Measurements from ENCODE around the gene DGKZ.

Gene DGKZ

DNA sequence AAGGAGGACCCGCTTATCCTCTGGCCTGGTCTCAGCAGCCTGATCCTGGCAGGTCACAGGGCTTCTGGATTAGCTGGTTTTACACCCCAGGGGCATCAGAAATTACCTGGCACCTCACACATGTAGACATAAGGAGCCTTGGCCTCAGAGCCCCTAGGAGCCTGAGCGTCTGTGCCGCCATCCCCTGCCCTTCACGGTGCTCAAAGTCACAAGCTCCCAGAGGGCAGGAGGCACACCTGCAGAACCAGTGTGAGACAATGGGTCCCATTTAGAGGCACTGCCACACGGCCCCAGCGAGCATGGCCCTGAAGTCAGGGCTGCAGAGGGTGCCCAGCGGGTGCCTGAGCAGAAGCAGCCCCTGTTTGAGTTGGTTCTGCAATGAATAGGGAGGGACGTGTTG lies 3.9 kb downstream of the DGKZ start:
- TF ChIP-seq, protein P1, sequence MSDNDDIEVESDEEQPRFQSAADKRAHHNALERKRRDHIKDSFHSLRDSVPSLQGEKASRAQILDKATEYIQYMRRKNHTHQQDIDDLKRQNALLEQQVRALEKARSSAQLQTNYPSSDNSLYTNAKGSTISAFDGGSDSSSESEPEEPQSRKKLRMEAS (IDR thresholded peaks at IDR 0.05; ENCODE audit: low read depth, low read length), result no peak
- TF ChIP-seq MYC (IDR thresholded peaks at IDR 0.05; ENCODE audit: low read depth, low read length) (no peak), POLR2A (IDR thresholded peaks at IDR 0.05; ENCODE audit: extremely low read depth, insufficient read length) (no peak)
- TF ChIP-seq, protein P2, sequence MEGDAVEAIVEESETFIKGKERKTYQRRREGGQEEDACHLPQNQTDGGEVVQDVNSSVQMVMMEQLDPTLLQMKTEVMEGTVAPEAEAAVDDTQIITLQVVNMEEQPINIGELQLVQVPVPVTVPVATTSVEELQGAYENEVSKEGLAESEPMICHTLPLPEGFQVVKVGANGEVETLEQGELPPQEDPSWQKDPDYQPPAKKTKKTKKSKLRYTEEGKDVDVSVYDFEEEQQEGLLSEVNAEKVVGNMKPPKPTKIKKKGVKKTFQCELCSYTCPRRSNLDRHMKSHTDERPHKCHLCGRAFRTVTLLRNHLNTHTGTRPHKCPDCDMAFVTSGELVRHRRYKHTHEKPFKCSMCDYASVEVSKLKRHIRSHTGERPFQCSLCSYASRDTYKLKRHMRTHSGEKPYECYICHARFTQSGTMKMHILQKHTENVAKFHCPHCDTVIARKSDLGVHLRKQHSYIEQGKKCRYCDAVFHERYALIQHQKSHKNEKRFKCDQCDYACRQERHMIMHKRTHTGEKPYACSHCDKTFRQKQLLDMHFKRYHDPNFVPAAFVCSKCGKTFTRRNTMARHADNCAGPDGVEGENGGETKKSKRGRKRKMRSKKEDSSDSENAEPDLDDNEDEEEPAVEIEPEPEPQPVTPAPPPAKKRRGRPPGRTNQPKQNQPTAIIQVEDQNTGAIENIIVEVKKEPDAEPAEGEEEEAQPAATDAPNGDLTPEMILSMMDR (IDR thresholded peaks at IDR 0.05; ENCODE audit: low read depth, low read length), result no peak
- no peak for DNase-seq (ENCODE audit: low read depth)
- H3K4me3 ChIP-seq (ENCODE audit: low read depth, low read length), result no peak overlapping the region

DNA sequence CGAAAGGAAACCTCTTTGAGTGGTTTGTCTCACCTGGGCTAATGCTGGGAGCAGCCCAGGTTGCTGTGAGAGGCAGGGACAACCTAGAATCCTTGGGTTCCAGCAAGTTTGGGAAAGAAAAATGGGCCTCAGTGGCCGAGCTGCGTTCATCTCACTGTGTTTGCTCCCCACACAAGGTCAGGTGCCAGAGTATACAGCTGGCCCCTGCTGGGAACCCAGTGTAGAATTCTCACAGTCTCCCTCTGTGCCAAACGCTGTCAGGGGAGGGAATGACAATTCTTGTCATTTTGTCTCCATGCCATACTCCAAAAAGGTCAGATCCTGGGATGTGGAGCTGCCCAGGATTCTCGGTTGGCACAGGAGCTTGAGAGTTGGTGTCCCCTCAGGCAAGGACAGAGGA lies 4.3 kb downstream of the DGKZ start:
- H3K4me3 ChIP-seq (ENCODE audit: low read depth, low read length), result no peak overlapping the region
- TF ChIP-seq MYC (IDR thresholded peaks at IDR 0.05; ENCODE audit: low read depth, low read length), result no peak
- TF ChIP-seq, protein P2 (IDR thresholded peaks at IDR 0.05; ENCODE audit: low read depth, low read length), result no peak
- no peak for TF ChIP-seq POLR2A (IDR thresholded peaks at IDR 0.05; ENCODE audit: extremely low read depth, insufficient read length)
- TF ChIP-seq, protein P1 (IDR thresholded peaks at IDR 0.05; ENCODE audit: low read depth, low read length), result no peak
- DNase-seq (ENCODE audit: low read depth), result no peak

DNA sequence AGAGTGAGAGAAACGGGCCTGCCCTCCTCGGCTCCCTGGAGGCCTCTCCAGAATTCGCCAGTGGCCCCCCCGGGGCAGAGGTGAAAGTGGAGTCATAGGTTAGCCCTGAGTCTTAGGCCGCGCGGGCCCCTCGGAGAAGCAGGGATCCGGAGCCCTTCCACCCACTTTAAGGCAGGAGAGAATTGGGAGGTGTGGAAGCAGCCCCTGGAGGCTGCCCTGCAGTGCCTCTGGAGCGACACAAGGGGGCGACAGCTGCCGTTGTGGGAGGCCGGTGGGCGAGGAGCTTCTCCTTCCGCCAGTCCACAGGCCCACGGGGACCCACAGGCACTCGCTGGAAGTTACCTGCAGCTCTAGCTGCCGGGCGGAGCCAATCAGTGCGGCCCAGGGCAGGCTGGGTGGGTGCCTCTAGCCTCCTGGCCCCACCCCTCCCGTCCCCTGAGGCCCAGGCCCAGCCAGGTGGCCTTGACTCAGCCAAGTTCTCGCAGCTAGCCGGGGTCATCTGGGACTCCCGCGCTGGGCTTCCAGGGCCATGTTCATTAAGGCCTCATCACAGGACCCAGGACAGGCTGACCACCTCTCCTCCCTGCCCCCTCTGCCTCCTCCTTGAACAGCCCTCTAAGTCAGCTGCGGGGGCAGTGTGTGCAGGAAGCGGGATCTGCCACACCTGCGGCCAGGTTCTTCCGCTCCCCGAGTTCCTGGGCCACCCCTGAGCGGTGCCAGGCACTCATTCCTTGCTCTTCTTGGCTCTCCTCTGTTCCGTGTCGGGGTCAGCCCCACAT lies 5.0 kb downstream of the DGKZ start:
- peak; percentile 76 for DNase-seq (ENCODE audit: low read depth)
- no peak overlapping the region for H3K4me3 ChIP-seq (ENCODE audit: low read depth, low read length)
- TF ChIP-seq, protein P1 (IDR thresholded peaks at IDR 0.05; ENCODE audit: low read depth, low read length), result 0 out of 2 replicates have a peak, but pooled peaks have one; percentile 12
- TF ChIP-seq, protein P2 (IDR thresholded peaks at IDR 0.05; ENCODE audit: low read depth, low read length), result peak; percentile 92
- no peak for TF ChIP-seq POLR2A (IDR thresholded peaks at IDR 0.05; ENCODE audit: extremely low read depth, insufficient read length)

DNA sequence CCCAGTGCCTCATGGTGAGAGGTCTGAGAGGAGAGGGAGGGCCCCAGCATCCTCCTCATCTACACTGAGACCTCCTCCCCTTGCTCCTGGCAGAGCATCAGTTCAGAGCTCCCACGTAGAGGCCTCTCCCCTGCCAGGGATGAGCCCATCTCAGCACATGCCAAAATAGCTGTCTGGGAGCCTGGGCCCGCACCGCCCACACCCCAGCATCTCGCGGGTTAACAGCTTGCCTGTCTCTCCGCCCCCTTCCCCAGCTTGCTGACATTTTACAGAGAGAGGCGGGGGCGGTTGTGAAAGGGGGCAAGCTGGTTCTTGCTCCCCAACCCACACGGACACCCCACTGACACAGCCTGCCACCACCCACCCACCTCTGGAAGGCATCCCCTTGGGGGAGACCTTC lies 6.4 kb downstream of the DGKZ start:
- DNase-seq (ENCODE audit: low read depth), result peak; percentile 55
- no peak for TF ChIP-seq POLR2A (IDR thresholded peaks at IDR 0.05; ENCODE audit: extremely low read depth, insufficient read length)
- TF ChIP-seq, protein P2 (IDR thresholded peaks at IDR 0.05; ENCODE audit: low read depth, low read length), result no peak
- TF ChIP-seq MYC (IDR thresholded peaks at IDR 0.05; ENCODE audit: low read depth, low read length), result no peak
- TF ChIP-seq, protein P1 (IDR thresholded peaks at IDR 0.05; ENCODE audit: low read depth, low read length), result no peak
- no peak overlapping the region for H3K4me3 ChIP-seq (ENCODE audit: low read depth, low read length)

DNA sequence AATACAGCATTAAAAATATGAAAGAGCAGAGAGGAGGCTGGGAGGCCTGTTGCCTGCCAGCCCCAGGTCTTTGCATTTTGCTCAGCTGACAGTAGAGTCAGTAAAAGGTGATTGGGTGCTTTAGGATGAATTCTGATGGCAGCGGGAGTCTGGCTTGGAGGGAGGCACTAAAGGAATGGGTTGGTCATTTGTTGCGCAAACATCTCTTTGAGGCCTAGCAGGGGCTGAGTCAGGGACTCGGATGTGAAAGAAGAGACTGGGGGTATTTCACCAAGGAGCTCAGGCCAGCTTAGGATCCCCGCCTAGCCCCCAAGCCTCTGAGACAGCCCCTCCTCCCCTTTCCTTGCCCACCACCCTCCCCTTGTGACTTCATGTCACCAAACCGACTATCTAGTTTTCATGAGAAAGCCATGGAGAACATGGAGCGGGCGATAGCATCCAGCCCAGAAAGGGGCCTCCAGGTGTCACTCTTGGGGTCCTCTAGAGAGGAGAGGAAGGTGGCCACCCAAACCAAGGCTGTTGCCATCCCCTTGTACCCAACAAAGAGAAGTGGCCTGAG lies 9.7 kb downstream of the DGKZ start:
- DNase-seq (ENCODE audit: low read depth), result peak; percentile 95
- H3K4me3 ChIP-seq (ENCODE audit: low read depth, low read length), result peak overlapping the region; percentile 42
- TF ChIP-seq, protein P1 (IDR thresholded peaks at IDR 0.05; ENCODE audit: low read depth, low read length), result no peak
- TF ChIP-seq MYC (IDR thresholded peaks at IDR 0.05; ENCODE audit: low read depth, low read length), result peak; percentile 33; the same call in 1 of the 2 replicates

DNA sequence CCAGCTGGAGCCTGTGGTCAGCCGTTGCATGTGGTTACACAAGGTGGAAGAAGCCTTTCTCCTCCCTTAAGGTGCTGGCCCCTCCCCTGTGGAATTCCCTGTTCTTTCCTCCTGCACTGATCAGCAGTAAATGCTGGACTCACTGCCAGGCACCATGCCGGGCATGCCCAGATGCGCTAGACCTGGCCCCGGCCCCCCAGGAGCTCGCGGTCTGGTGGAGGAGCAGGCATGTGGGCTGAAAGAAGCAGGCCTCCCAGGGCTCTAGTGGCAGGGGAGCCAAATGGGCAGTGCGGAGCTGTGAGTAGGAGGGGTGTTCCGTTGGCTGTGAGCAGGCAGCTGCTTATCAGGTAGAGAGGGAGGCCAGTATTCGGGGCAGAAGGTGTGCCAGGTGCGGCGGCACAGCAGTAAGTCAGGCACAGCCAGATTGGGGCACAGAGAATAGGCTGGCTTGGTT lies 10.2 kb downstream of the DGKZ start:
- DNase-seq (ENCODE audit: low read depth), result peak; percentile 86
- peak overlapping the region; percentile 42 for H3K4me3 ChIP-seq (ENCODE audit: low read depth, low read length)
- TF ChIP-seq, protein P2 (IDR thresholded peaks at IDR 0.05; ENCODE audit: low read depth, low read length), result no peak
- TF ChIP-seq, protein P1 (IDR thresholded peaks at IDR 0.05; ENCODE audit: low read depth, low read length), result peak; percentile 24; the same call in 1 of the 2 replicates
- TF ChIP-seq MYC (IDR thresholded peaks at IDR 0.05; ENCODE audit: low read depth, low read length) (peak; percentile 48; the same call in 1 of the 2 replicates), POLR2A (IDR thresholded peaks at IDR 0.05; ENCODE audit: extremely low read depth, insufficient read length) (no peak)
